Hematopoietic multipotent progenitor cell treated with erythropoietin and hydrocortisone succinate and interleukin-3 and kit ligand, for 17 days (in vitro differentiated cells): Measurements from ENCODE around the gene SAT2.

ENCODE experiments used
- DNase-seq: peaks from one replicate; pipeline ENCODE4 v3.0.0-alpha.2; 2015; ENCODE audit warnings: low spot score

The SAT2 gene

GRCh38 chr17:7627250-7628121 is at the start of gene SAT2:
SAT2 (minus strand) TSS chr17:7627821; CDS start chr17:7627635, 186 bp downstream.
- DNase-seq, result peak; percentile 83

GRCh38 chr17:7676533-7676932 is 48.9 kb upstream of the SAT2 start:
- no peak for DNase-seq

DNA sequence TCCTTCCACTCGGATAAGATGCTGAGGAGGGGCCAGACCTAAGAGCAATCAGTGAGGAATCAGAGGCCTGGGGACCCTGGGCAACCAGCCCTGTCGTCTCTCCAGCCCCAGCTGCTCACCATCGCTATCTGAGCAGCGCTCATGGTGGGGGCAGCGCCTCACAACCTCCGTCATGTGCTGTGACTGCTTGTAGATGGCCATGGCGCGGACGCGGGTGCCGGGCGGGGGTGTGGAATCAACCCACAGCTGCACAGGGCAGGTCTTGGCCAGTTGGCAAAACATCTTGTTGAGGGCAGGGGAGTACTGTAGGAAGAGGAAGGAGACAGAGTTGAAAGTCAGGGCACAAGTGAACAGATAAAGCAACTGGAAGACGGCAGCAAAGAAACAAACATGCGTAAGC is 47.3 kb upstream of the SAT2 start:
- no peak for DNase-seq

GRCh38 chr17:7673239-7673638 is 45.6 kb upstream of the SAT2 start:
- peak; percentile 78 for DNase-seq

DNA sequence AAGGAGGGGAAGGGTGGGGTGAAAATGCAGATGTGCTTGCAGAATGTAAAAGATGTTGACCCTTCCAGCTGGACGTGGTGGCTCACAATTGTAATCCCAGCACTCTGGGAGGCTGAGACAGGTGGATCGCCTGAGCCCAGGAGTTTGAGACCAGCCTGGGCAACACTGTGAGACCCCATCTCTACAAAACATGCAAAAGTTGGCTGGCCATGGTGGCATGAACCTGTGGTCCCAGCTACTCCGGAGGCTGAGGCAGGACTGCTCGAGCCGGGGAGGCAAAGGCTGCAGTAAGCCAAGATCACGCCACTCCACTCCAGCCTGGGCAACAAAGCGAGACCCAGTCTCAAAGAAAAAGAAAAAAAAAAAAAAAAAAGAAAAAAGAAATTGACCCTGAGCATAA is 40.9 kb upstream of the SAT2 start:
- no peak for DNase-seq

DNA sequence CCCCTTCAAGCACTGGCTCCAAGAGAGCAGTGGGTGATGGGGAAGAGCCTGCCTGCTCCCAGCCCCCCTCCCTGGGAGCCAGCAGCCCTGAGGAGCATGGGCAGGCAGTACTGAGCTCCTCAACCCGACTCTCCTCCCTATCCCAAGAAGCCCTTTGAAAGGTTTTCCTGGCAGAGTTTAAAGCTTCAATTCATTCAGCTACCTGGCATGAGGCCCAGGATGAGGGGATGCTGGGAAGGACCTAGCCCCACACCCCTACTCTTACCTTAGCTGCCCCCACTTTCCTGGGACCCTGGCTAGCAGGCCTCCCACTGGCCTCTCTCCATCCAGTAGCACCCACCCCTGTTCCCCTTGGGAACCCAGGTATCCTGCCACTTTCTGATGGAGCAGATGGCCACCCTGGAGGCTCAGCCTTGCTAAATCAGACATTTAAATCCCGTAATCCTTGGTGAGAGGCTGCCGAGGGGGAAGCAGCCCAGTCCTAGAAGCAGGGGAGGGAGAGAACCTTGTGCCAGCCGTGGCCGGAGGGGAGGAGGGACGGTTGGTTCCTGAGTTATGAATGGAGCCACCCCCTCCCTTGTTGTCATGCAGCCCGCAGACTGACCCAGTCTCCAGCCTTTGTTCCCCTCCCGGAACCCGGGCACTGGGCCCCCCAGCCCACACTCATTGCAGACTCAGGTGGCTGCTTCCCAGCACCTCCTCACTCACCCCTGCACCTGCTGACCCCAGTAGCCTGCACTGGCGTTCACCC is 40.2 kb upstream of the SAT2 start:
- no peak for DNase-seq

DNA sequence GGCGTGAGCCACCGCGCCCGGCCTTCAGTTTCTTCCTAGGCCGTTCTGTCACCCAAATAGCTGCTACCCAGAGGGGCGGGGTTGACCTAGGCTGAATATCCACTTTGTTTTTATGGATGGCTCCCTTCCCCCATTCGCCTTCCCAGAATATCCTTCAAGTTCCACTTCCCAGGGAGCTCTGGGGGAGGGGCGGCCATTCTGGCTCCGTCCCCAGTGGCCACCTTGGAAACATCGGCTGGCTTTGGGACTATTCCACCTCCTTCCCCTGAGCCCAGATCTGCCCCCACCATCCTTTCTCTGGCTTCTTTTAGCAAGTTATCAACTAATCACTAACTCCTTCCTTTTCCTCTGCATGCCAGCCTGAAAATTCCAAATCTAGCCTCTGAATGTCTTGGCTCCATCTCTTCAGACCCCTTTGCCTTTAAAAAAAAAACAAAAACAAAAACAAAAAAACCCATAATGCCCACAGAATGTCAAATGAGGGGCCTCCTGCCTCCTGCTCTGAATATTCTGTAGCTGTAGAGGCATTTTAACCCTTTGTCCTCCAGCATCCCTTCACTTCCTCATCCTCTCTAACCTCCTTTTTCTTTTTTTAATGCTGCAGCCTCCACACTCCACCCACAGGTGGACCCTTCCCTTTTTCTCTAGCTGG is 29.5 kb upstream of the SAT2 start:
- DNase-seq, result no peak

DNA sequence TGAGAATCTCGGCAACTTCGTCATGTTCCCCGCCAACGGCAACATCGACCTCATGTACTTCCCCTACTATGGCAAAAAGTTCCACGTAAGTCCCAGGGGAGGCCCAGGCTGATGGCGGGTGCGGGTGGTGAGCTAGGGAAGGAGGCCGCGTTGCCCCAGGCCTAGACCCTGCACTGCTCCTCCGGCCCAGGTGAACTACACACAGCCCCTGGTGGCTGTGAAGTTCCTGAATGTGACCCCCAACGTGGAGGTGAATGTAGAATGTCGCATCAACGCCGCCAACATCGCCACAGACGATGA is 27.9 kb upstream of the SAT2 start:
- DNase-seq, result no peak

GRCh38 chr17:7654832-7655540 is 27.4 kb upstream of the SAT2 start:
- DNase-seq, result peak; percentile 23

GRCh38 chr17:7652388-7653356 is 25.1 kb upstream of the SAT2 start:
- DNase-seq, result peak; percentile 51

- peak; percentile 60 for DNase-seq
These were observed 24.2 kb upstream of the SAT2 start for GRCh38 chr17:7651665-7652387.

GRCh38 chr17:7651097-7651664 is 23.6 kb upstream of the SAT2 start:
- peak; percentile 60 for DNase-seq

DNA sequence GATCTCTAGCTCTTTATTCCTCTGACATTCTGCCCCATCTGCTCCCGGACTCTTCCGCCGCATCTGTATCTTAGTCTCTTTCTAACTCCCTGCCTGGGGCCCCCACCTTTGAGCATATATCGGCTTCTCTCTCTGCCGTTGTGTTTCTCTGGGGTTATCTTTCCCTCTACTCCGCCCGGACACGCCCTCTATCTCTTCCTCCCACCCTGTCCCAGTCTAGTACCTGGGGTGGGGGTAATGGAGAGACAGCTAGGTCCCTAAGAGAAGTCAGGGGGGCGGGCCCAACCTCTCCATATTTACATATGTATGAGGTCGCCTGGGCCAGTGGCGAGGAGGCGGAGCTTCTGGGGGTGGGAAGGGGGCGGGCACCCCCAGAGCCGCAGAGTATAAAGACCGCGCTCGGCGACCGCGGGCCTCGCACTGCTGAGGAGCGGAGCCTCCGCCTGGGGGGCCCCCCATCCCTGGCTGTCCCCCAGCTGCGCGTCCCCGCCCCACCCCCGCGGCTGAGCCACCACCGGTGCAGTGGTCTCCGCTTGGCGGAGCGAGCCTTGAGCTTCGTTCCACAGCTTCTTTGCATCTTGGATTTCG is 23.0 kb upstream of the SAT2 start, which contains the start of gene ATP1B2:
ATP1B2 (plus strand) TSS at position 418 of the 588 bp plus-strand sequence. CDS start 593 bp downstream, outside the sequence.
- peak; percentile 94 for DNase-seq

- peak; percentile 31 for DNase-seq
These were observed 19.4 kb upstream of the SAT2 start for GRCh38 chr17:7647018-7647417.

- no peak for DNase-seq
These were observed 18.8 kb upstream of the SAT2 start for GRCh38 chr17:7646457-7646856.

DNA sequence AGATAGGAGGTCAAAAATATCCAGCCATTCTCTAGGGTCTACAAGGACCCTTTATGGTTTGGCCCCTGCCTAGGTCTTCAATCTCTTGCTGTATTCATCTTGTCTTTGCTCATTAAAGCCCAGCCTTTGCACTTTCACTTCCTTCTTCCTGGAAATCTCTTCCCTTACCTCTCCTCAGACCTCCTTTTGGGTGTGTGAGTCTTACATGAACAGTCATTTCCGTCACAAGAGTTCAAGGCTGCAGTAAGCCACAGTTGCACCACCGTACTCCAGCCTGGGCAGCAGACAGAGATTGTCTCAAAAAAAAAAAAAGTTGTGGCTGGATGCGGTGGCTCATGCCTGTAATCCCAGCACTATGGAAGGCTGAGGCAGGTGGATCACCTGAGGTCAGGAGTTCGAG is 17.2 kb upstream of the SAT2 start:
- DNase-seq, result no peak

GRCh38 chr17:7641635-7642034 is 14.0 kb upstream of the SAT2 start:
- peak; percentile 37 for DNase-seq

DNA sequence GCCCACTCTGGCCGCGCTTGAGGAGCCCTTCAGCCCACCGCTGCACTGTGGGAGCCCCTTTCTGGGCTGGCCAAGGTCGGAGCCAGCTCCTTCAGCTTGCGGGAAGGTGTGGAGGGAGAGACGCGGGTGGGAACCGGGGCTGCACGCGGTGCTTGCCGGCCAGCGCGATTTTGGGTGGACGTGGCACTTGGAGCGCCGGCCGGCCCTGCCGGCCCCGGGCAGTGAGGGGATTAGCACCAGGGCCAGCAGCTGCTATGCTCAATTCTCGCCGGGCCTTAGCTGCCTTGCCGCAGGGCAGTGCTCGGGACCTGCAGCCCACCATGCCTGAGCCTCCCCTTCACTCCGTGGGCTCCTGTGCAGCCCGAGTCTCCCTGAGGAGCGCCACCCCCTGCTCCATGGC is 13.2 kb upstream of the SAT2 start:
- DNase-seq, result no peak

GRCh38 chr17:7636163-7636562 is 8.5 kb upstream of the SAT2 start:
- DNase-seq, result no peak

DNA sequence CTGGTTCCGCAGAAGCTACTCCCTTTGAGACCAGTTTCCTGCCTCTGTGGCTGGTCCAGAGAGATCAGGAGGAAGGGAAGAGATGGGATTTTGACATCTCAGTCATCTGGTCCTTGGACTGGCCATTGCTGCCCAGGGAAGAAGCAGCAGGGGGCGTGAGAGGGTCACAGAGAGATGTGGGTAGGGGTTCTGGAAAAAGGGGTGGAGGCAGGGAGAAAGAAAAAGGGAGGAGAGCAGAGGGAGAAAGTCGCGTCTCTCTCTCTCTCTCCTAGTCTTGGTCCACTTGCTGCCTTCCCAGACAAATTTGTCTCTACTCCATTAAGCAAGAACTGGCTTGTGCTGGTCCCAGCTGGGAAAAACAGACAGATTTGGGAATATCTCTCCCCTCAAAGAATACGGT is 6.8 kb upstream of the SAT2 start:
- DNase-seq, result peak; percentile 54
